ENCODE data around the gene C3orf38.

DNA sequence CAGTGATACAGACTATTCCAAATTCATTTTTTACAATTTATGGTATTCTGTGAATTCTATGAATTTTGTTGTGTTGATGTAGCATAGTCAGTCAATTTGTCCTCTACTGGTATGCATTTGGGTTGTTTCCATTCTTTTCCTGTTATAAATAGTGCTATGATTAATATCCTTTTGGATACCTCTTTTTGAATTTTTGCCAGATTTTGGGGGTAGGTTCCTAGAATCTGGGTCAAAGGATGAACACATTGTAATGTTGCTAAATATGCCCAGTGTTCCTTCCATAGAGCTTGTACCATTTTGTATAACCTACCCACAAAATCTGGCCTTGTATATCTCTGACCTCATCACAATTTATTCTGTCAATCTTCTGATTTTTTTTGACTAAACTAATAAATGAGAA lies 44.4 kb upstream of the C3orf38 start:
- TF ChIP-seq, protein P1, sequence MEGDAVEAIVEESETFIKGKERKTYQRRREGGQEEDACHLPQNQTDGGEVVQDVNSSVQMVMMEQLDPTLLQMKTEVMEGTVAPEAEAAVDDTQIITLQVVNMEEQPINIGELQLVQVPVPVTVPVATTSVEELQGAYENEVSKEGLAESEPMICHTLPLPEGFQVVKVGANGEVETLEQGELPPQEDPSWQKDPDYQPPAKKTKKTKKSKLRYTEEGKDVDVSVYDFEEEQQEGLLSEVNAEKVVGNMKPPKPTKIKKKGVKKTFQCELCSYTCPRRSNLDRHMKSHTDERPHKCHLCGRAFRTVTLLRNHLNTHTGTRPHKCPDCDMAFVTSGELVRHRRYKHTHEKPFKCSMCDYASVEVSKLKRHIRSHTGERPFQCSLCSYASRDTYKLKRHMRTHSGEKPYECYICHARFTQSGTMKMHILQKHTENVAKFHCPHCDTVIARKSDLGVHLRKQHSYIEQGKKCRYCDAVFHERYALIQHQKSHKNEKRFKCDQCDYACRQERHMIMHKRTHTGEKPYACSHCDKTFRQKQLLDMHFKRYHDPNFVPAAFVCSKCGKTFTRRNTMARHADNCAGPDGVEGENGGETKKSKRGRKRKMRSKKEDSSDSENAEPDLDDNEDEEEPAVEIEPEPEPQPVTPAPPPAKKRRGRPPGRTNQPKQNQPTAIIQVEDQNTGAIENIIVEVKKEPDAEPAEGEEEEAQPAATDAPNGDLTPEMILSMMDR (IDR thresholded peaks at IDR 0.05): no peak
- no peak for TF ChIP-seq POLR2A (IDR thresholded peaks at IDR 0.05)
